OCI-LY7 (cell line): ENCODE measurements around the gene RNF130.

Experiments
- CTCF ChIP-seq: fragments of 200-600 bp; sonication (generic); conservative IDR thresholded peaks from 2 replicates; pipeline ENCODE4 v1.5.1; 2014; ENCODE audit warnings: mild to moderate bottlenecking, antibody characterized with exemption, low read length, moderate library complexity, mixed read lengths
- EZH2phosphoT487 ChIP-seq: fragments of 200-600 bp; sonication (generic); IDR thresholded peaks from 2 replicates; pipeline ENCODE4 v1.6.1; 2018; ENCODE audit warnings: low read depth, borderline replicate concordance, mild to moderate bottlenecking, mixed run types, antibody characterized with exemption, low read length, moderate library complexity, mixed read lengths

GRCh38 chr5:180118391-180118791 lies 46.8 kb upstream of the RNF130 start:
- no peak for TF ChIP-seq CTCF
- TF ChIP-seq EZH2phosphoT487: no peak
